Gastroesophageal sphincter (tissue), 3 donors: ENCODE results near the gene SRF.

Source experiments
- CTCF ChIP-seq, 4 experiments: fragments of 200-600 bp in 2 of 4; fragments of 450-650 bp in 2 of 4; sonication (generic) in 1 of 4; IDR thresholded peaks; one replicate each; pipeline ENCODE4 v1.5.1; 2017 to 2019; ENCODE audit warnings: antibody characterized with exemption in 4 of 4, mild to moderate bottlenecking in 2 of 4, moderate library complexity in 2 of 4
- POLR2A ChIP-seq, 2 donors: fragments of 450-650 bp; IDR thresholded peaks; one replicate each; pipeline ENCODE4 v1.6.1; 2017; ENCODE audit warnings: antibody characterized with exemption in 2 of 2, mild to moderate bottlenecking in 2 of 2, moderate library complexity in 1 of 2

GRCh38 chr6:43146261-43146660, 24.8 kb upstream of the SRF start:
- TF ChIP-seq CTCF (IDR thresholded peaks at IDR 0.05) (no peak), POLR2A (IDR thresholded peaks at IDR 0.05) (no peak)
